Mesodermal cell (in vitro differentiated cells): ENCODE data around the gene DCAF6. TPM values are rescaled to one million over a fixed set of nuclear protein-coding genes. Genes with fewer than 3 reads are reported as not detected.
"Not testable (repeated sequence)": the region's sequence is repeated elsewhere in the genome, so short reads cannot be mapped to it uniquely, and the experiment has no call there.

Source experiments
- H3K27ac ChIP-seq: 2 replicates; pipeline ENCODE4 v1.7.0; 2013; ENCODE audit warnings: mild to moderate bottlenecking, low read depth, low read length, moderate library complexity; ENCODE audit not compliant: severe bottlenecking
- H3K36me3 ChIP-seq: 2 replicates; pipeline ENCODE4 v1.7.1; 2013; ENCODE audit warnings: mild to moderate bottlenecking, low read length, moderate library complexity; ENCODE audit not compliant: control insufficient read depth, insufficient read depth
- H3K4me1 ChIP-seq: one replicate; pipeline ENCODE4 v1.7.1; 2013; ENCODE audit warnings: mild to moderate bottlenecking, low read length; ENCODE audit not compliant: insufficient read depth, control insufficient read depth, poor library complexity, severe bottlenecking
- H3K4me3 ChIP-seq: 2 replicates; pipeline ENCODE4 v1.7.0; 2013; ENCODE audit warnings: low read length, control low read depth, mild to moderate bottlenecking; ENCODE audit not compliant: insufficient read depth, poor library complexity, severe bottlenecking; ENCODE audit errors: extremely low read depth
- H3K9me3 ChIP-seq: 2 replicates; pipeline ENCODE4 v1.7.1; 2013; ENCODE audit warnings: mild to moderate bottlenecking, low read length, moderate library complexity; ENCODE audit not compliant: control insufficient read depth
- WGBS, 2 experiments: methylation state at CpG; one replicate each; pipeline ENCODE4 v1.1.5; 2013; ENCODE audit warnings: missing lambda C conversion rate in 2 of 2; ENCODE audit not compliant: insufficient coverage in 2 of 2; 5-methylcytosine and 5-hydroxymethylcytosine counted together
- polyA plus RNA-seq, 2 experiments: library from polyadenylated mRNA; stranded (reverse); fragments of 50-300 nt; gene quantifications; one replicate each; pipeline ENCODE4 v1.2.3, GENCODE V29; 2013

DCAF6 gene
- 18.3 TPM for polyA plus RNA-seq (2013, experiment 1 of 2)
- polyA plus RNA-seq (2013, experiment 2 of 2), result 17.8 TPM

GRCh38 chr1:167936068-167936929 lies at the start of gene DCAF6:
Gene DCAF6, plus strand, starts transcription at chr1:167936683. Its CDS starts 229 bp downstream, at chr1:167936912.
- 0% methylated on average over 21 to 22 of the region's 58 CpGs for WGBS, 2 experiments
- peak within 1 kb of the TSS; percentile 76 for H3K4me3 ChIP-seq
- H3K27ac ChIP-seq, result peak within 1 kb of the TSS; percentile 97
- H3K36me3 ChIP-seq, result no peaks in the 10 kb centered on the region
- H3K9me3 ChIP-seq, result no peaks in the 10 kb centered on the region
- H3K4me1 ChIP-seq, result no peaks in the 10 kb centered on the region

GRCh38 chr1:167887187-167887586 lies 49.3 kb upstream of the DCAF6 start:
- H3K27ac ChIP-seq, H3K9me3 ChIP-seq, H3K4me1 ChIP-seq, H3K36me3 ChIP-seq, H3K4me3 ChIP-seq: not testable (repeated sequence)
- WGBS, 2 experiments, result 100% methylated on average over 1 of the region's 2 CpGs; no CpG with 5 or more reads in 1 of the 2 experiments

- Histone ChIP-seq H3K9me3 (no peaks in the 10 kb centered on the region), H3K27ac (no peak overlapping the region), H3K4me3 (no peak overlapping the region), H3K36me3 (no peaks in the 10 kb centered on the region), H3K4me1 (no peaks in the 10 kb centered on the region)
Observed at GRCh38 chr1:167890400-167890799, 46.1 kb upstream of the DCAF6 start.

- H3K4me3 ChIP-seq, result no peak overlapping the region
- H3K9me3 ChIP-seq, result no peaks in the 10 kb centered on the region
- WGBS, 2 experiments, result 40 to 92% methylated on average over 1 of the region's 2 CpGs
- H3K27ac ChIP-seq, result no peak overlapping the region
- H3K36me3 ChIP-seq, result no peaks in the 10 kb centered on the region
- no peaks in the 10 kb centered on the region for H3K4me1 ChIP-seq
Observed at GRCh38 chr1:167893798-167894197, 42.7 kb upstream of the DCAF6 start.

- Histone ChIP-seq H3K27ac (no peak overlapping the region), H3K4me1 (peaks cover 5% of the 10 kb centered on the region), H3K4me3 (no peak overlapping the region), H3K9me3 (no peaks in the 10 kb centered on the region), H3K36me3 (no peaks in the 10 kb centered on the region)
- 88 to 94% methylated on average over 4 to 7 of the region's 9 CpGs for WGBS, 2 experiments
Observed at GRCh38 chr1:167898578-167899222, 37.8 kb upstream of the DCAF6 start.

- H3K27ac ChIP-seq, result no peak overlapping the region
- peaks cover 5% of the 10 kb centered on the region for H3K4me1 ChIP-seq
- H3K4me3 ChIP-seq, result no peak overlapping the region
- no peaks in the 10 kb centered on the region for H3K36me3 ChIP-seq
- WGBS, 2 experiments, result 98% methylated on average over 3 to 4 of the region's 4 CpGs
- no peaks in the 10 kb centered on the region for H3K9me3 ChIP-seq
Observed at GRCh38 chr1:167899253-167899681, 37.2 kb upstream of the DCAF6 start.

- WGBS, 2 experiments, result no CpG with 5 or more reads among the region's 4 CpGs
- H3K9me3 ChIP-seq, result no peaks in the 10 kb centered on the region
- H3K4me3 ChIP-seq, result no peak overlapping the region
- H3K36me3 ChIP-seq, result no peaks in the 10 kb centered on the region
- no peak overlapping the region for H3K27ac ChIP-seq
- peaks cover 17% of the 10 kb centered on the region for H3K4me1 ChIP-seq
Observed at GRCh38 chr1:167900907-167901306, 35.6 kb upstream of the DCAF6 start.

GRCh38 chr1:167904652-167905130 lies 31.8 kb upstream of the DCAF6 start:
- Histone ChIP-seq H3K9me3 (peaks cover 7% of the 10 kb centered on the region), H3K27ac (peak overlapping the region; percentile 76), H3K4me1 (peaks cover 17% of the 10 kb centered on the region), H3K4me3 (no peak overlapping the region), H3K36me3 (no peaks in the 10 kb centered on the region)
- WGBS, 2 experiments, result 58 to 60% methylated on average over 1 to 4 of the region's 4 CpGs

- H3K4me1 ChIP-seq, result peaks cover 17% of the 10 kb centered on the region
- no peaks in the 10 kb centered on the region for H3K36me3 ChIP-seq
- no peak overlapping the region for H3K4me3 ChIP-seq
- peaks cover 12% of the 10 kb centered on the region for H3K9me3 ChIP-seq
- H3K27ac ChIP-seq, result peak overlapping the region; percentile 76
- WGBS, 2 experiments, result 63 to 67% methylated on average over 1 to 2 of the region's 3 CpGs
Observed at GRCh38 chr1:167905182-167905581, 31.3 kb upstream of the DCAF6 start.

- Histone ChIP-seq H3K4me3 (no peak overlapping the region), H3K4me1 (peaks cover 17% of the 10 kb centered on the region), H3K36me3 (no peaks in the 10 kb centered on the region), H3K9me3 (peaks cover 14% of the 10 kb centered on the region), H3K27ac (peak overlapping the region; percentile 76)
Observed at GRCh38 chr1:167905671-167906070, 30.8 kb upstream of the DCAF6 start.
